Brain microvascular endothelial cell (primary cell): ENCODE data around the gene ZNF25.
A peak's percentile ranks its signal among the peaks of the same experiment; 100 is the strongest.
"Not testable (repeated sequence)": the region's sequence is repeated elsewhere in the genome, so short reads cannot be mapped to it uniquely, and the experiment has no call there.

Source experiments
- DNase-seq: peaks from one replicate; pipeline ENCODE4 v3.0.0-alpha.2; 2020
- H3K27ac ChIP-seq: fragments of 250-450 bp; sonication (Bioruptor Pico); 2 replicates; pipeline ENCODE4 v1.5.1; 2020; ENCODE audit warnings: mild to moderate bottlenecking, moderate library complexity
- H3K27me3 ChIP-seq: fragments of 250-450 bp; sonication (Bioruptor Pico); replicated peaks from 2 replicates; pipeline ENCODE4 v1.5.1; 2020; ENCODE audit warnings: mild to moderate bottlenecking
- H3K36me3 ChIP-seq: fragments of 250-450 bp; sonication (Bioruptor Pico); replicated peaks from 2 replicates; pipeline ENCODE4 v1.5.1; 2020; ENCODE audit warnings: mild to moderate bottlenecking
- H3K4me3 ChIP-seq: 2 replicates; pipeline ENCODE4 v1.5.1; 2011; ENCODE audit warnings: low read depth, mild to moderate bottlenecking, control low read depth, low read length, moderate library complexity
- CTCF ChIP-seq: IDR thresholded peaks from 2 replicates; pipeline ENCODE4 v1.5.1; 2011; ENCODE audit warnings: low read depth, mild to moderate bottlenecking, moderate library complexity, low read length, control low read depth, inconsistent platforms; ENCODE audit errors: missing control alignments
- in situ Hi-C: cut with HindIII; loops from 2 replicates; pipeline ENCODE4 v1.10.0; 2017; ENCODE audit warnings: low sequenced_read_pairs, low pct_ligation_motif_present

ZNF25 gene

GRCh38 chr10:37976091-37976879 is at the start of gene ZNF25:
TSS of gene ZNF25 (minus strand) at chr10:37976647. CDS start at chr10:37971722, 4,925 bp downstream.
- no peaks in the 10 kb centered on the region for H3K36me3 ChIP-seq
- H3K4me3 ChIP-seq = peak within 1 kb of the TSS; percentile 81
- peak; percentile 98 for DNase-seq
- H3K27ac ChIP-seq = peak within 1 kb of the TSS; percentile 85
- no peaks in the 10 kb centered on the region for H3K27me3 ChIP-seq
- TF ChIP-seq CTCF = peak; percentile 96
- in situ Hi-C loops = no loop called here

GRCh38 chr10:38025283-38025682 is 48.8 kb upstream of the ZNF25 start:
- in situ Hi-C loops = no loop called here
- no peak overlapping the region for H3K27ac ChIP-seq
- no peak for TF ChIP-seq CTCF
- DNase-seq = no peak
- H3K27me3 ChIP-seq = no peaks in the 10 kb centered on the region
- no peak overlapping the region for H3K4me3 ChIP-seq
- peaks cover 7% of the 10 kb centered on the region for H3K36me3 ChIP-seq

GRCh38 chr10:38019124-38019523 is 42.7 kb upstream of the ZNF25 start:
- H3K27ac ChIP-seq, H3K4me3 ChIP-seq, DNase-seq, in situ Hi-C loops, H3K27me3 ChIP-seq: not testable (repeated sequence)
- H3K36me3 ChIP-seq = peaks cover 22% of the 10 kb centered on the region

GRCh38 chr10:38016354-38016753 is 39.9 kb upstream of the ZNF25 start:
- peaks cover 22% of the 10 kb centered on the region for H3K36me3 ChIP-seq
- in situ Hi-C loops = no loop called here

GRCh38 chr10:38010119-38010903 is 33.9 kb upstream of the ZNF25 start, which contains the start of gene ZNF33A:
TSS of gene ZNF33A (plus strand) at chr10:38010675. CDS start at chr10:38012342, 1,667 bp downstream.
- H3K36me3 ChIP-seq = no peaks in the 10 kb centered on the region
- in situ Hi-C loops = no loop called here
- peak; percentile 82 for DNase-seq
- no peaks in the 10 kb centered on the region for H3K27me3 ChIP-seq
- H3K27ac ChIP-seq = peak within 1 kb of the TSS; percentile 86
- TF ChIP-seq CTCF = peak; percentile 10
- H3K4me3 ChIP-seq = peak within 1 kb of the TSS; percentile 65

More at GRCh38 chr10:38016354-38016753, 39.9 kb upstream of the ZNF25 start:
- H3K4me3 ChIP-seq = no peak overlapping the region
- TF ChIP-seq CTCF = no peak
- DNase-seq = no peak
- H3K27me3 ChIP-seq = no peaks in the 10 kb centered on the region
- H3K27ac ChIP-seq = no peak overlapping the region

- Histone ChIP-seq H3K27ac (no peak overlapping the region), H3K4me3 (no peak overlapping the region), H3K27me3 (no peaks in the 10 kb centered on the region), H3K36me3 (no peaks in the 10 kb centered on the region)
- TF ChIP-seq CTCF = no peak
- no peak for DNase-seq
- in situ Hi-C loops = no loop called here
These were observed 31.5 kb upstream of the ZNF25 start for GRCh38 chr10:38007991-38008390.
